GM12874 (cell line): ENCODE data around the gene INTS3.

Source experiments
- TF ChIP-seq, protein P1 (sequence below): IDR thresholded peaks from 2 replicates; pipeline ENCODE4 v1.5.1; 2011; ENCODE audit warnings: low read depth, mild to moderate bottlenecking, control low read depth, low read length, moderate library complexity; ENCODE audit not compliant: insufficient read depth

Gene INTS3

DNA sequence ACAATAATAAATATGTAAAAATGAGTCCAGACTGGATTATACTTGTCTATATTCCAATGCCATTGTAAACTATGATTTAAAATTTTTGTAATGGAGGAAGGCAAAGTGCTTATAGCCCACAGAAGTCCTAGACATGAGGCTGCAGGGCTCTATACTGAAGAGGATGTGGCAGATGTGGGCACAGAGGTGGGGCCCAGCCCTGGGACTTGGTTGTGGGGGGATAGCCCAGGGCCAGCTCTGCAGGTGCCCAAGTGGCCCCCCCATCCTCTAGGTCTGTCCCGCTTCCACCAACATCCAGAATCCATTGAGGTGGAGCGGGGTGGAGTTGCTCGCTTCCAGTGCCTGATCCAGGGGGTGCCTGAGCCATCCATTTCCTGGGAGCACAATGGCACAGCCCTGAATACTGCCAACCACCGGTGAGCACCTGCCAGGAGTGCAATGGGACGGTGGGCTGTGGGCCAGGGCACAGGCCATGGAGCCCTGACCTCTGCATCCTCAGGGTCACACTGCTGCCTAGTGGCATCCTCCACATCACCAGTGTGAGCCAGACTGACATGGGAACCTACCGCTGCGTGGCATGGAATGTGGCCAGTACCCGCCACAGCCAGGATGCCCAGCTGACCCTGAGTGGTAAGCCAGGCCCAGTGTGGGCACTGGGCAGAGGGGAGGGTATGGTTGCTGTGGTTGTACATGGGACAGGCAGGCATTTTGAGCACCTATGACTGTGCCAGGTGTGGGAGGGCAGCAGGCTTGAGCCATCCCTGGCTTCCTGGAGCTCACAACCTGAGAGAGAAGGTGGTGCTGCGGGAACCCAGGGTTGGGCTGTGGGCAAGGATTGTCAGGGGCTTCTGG is 68.3 kb downstream of the INTS3 start:
- TF ChIP-seq, protein P1, sequence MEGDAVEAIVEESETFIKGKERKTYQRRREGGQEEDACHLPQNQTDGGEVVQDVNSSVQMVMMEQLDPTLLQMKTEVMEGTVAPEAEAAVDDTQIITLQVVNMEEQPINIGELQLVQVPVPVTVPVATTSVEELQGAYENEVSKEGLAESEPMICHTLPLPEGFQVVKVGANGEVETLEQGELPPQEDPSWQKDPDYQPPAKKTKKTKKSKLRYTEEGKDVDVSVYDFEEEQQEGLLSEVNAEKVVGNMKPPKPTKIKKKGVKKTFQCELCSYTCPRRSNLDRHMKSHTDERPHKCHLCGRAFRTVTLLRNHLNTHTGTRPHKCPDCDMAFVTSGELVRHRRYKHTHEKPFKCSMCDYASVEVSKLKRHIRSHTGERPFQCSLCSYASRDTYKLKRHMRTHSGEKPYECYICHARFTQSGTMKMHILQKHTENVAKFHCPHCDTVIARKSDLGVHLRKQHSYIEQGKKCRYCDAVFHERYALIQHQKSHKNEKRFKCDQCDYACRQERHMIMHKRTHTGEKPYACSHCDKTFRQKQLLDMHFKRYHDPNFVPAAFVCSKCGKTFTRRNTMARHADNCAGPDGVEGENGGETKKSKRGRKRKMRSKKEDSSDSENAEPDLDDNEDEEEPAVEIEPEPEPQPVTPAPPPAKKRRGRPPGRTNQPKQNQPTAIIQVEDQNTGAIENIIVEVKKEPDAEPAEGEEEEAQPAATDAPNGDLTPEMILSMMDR = no peak

DNA sequence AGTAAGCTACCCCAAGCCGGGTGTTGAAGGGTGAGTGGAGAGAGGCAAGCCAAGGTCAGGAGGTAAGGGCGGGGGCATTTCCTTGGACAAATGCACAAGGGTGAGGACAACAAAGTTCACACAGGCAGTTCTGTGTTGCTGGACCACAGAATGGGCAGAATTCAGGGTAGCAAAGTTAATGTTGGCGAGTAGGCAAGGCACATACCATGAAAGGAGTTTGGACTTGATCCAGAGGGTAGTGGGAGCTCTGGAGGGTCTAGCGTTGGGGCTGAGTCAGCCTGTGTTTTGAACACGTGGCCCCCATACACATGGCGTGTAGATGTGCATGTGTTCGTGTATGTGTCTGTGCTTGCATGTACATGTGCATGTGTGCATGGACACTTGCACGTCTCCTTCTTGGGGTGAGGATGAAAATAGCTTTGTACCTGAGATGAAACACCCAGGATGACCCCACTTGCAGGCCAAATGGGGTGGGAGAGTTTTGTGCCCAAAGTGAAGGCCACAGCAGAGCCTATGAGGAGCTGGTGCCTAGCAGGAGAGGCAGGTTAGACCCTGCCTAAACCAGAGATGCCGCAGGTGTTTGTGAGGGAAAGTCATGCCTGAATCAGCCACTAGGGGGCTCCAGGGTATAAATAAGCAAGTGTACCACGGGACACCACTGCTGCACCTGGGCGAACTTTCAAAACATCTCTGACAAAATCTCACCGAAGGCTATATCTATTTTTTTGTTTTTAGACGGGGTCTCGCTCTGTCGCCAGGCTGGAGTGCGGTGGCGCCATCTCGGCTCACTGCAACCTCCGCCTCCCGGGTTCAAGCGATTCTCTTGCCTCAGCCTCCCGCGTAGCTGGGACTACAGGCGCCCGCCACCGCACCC is 69.2 kb downstream of the INTS3 start:
- TF ChIP-seq, protein P1 = peak; percentile 89

DNA sequence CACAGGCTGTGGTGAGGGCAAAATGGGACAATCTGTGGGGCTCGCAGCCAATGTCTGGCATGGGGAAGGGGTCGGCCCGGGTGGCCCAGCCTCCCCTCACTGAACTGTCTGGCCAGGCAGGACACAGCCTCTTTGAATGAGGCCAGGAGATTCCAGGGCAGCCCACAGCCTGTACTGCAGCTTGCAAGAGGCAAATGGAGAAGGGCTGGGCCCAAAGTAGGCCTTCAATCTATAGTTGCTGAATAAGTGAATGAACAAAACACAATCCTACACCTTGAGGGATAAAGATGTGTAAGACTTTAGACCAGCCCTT is 70.6 kb downstream of the INTS3 start:
- TF ChIP-seq, protein P1 = no peak

DNA sequence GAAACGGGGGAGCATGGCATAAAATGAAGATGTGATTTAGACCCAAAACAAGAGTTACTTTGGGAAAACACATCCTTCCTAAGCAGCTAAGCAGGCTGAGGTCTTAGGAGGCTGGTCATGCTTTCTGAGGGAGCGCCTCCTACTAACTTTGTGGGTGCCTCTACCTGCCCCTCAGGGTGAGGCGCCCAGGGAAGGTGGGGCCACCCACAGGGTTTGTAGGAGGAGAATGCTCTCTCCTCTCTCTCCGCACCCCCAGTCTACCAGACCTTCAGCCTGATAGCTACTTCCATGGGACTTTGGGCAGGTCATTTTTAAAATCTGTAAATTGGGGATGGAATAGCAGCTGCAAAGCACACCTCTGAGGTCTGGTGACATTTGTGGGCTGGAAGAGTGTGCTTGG is 71.2 kb downstream of the INTS3 start:
- TF ChIP-seq, protein P1 = no peak

DNA sequence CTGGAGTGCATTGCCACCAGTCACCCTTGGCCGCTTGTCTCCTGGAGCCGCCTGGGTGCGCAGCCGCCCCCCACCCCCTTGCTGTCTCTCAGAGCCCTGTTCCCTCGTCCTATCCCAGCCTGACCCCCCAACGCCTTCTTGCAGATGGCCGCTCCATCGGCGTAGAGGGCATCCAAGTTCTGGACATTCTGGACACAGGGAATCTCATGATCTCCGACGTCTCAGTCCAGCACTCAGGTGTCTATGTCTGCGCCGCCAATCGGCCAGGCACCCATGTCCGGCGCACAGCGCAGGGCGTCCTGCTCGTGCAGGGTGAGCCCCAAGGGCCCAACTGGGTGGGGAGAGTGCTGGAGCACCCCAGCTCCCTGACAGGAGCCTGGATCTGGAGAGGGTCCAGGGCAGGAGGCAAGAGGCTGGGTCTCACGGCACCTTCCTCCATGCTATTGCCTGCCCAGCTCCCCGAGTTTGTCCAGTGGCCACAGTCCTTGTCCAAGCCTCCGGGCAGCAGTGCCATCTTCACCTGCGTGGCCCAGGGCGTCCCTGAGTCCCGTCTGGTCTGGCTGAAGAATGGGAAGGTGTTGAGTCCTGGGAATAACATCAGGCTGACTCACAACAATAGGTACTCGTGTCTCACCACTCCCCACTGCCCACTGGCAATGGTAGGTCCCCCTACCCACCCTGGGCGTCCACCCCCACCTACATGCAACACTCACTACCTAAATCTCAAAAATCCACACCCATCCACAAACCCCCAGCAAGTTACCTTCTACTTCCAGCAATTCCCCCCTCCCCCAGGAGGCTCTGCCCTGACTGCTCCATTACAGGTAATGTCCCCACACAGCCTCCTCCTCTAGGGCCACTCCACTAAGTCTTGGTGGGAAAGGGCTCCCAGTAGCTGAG is 72.0 kb downstream of the INTS3 start:
- TF ChIP-seq, protein P1 = no peak

DNA sequence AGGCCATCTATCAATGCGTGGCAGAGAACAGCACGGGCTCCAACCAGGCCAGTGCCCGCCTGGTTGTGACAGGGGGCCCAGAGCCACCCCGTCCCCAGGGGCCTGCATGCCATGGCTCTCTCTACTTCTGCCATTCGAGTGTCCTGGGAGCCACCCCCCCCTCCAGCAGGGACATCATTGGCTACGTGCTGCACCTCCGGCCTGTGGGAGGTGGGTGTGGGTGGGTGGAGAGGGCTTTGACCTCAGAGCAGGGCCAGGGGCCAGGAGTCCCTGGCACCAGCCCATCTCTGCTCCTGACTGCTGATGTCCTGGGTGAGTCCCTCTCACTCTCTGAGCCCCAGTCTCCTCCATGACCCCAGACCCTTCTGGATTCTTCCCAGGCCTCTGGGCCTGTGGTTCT is 72.7 kb downstream of the INTS3 start:
- TF ChIP-seq, protein P1 = no peak

DNA sequence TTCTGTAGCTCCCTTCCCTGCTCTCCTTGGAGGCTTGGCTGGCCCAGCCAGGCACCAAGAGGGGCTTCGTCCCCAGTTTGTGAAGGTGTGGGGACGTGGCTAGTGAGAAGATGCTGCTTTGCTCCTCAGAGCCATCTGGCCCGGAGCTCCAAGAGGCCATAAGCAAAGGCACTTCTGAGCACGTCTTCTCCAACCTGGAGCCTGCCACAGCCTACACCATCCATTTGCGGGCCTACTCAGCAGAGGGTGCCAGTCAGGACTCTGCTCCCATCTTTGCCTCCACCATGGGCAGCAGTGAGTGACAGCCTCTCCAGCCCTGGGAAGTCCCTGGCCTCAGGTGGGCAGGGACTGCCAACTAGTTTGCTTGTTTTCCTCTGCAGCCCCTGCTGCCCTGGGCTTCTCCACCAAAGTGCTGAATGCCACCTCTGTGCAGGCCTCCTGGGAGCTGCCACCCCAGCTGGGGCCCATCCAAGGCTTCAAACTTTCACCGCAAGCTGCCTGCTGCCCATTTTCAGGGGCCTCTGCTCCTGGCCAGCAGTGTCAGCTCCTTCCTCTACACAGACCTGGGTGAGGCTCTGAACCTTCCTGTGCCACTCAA is 73.3 kb downstream of the INTS3 start:
- TF ChIP-seq, protein P1 = no peak
